IMR-90 (cell line): ENCODE data around the gene ZDHHC14. TPM values are rescaled to one million over a fixed set of nuclear protein-coding genes. Genes with fewer than 3 reads are reported as not detected.

Experiments used
- ATAC-seq: fragments of 200-7000 bp; cut with Tn5 transposase; 2 replicates; pipeline ENCODE4 v1.9.1; 2020; ENCODE audit warnings: low read depth, mild to moderate bottlenecking, moderate library complexity
- BruUV-seq: library from RNA; stranded (reverse); fragments of 400-500 nt; replicated peaks from 2 replicates; lab custom pipeline; 2021; lab: Mats Ljungman, UMichigan
- CTCF ChIA-PET: fragments of 300-600 bp; formaldehyde crosslinking; extraction: SDS; loops from one replicate; lab custom pipeline; 2021; ENCODE audit warnings: antibody characterized with exemption; lab: Yijun Ruan, JAX
- POLR2A ChIA-PET: fragments of 300-600 bp; sonication (Branson Sonifier 250); formaldehyde crosslinking; loops from one replicate; lab custom pipeline; 2022; ENCODE audit warnings: antibody characterized with exemption; ENCODE audit not compliant: unreplicated experiment; lab: Charles Lee
- DNase-seq: peaks from one replicate; pipeline ENCODE4 v3.0.0; 2013
- H2AFZ ChIP-seq: replicated peaks from 2 replicates; pipeline ENCODE3; 2013; ENCODE audit warnings: low read length, mild to moderate bottlenecking; ENCODE audit not compliant: poor library complexity
- H2AK5ac ChIP-seq: 2 replicates; pipeline ENCODE4 v1.6.1; 2013; ENCODE audit warnings: low read depth, low read length, inconsistent platforms
- H2AK9ac ChIP-seq: replicated peaks from 2 replicates; pipeline ENCODE3; 2013; ENCODE audit warnings: mild to moderate bottlenecking, low read depth, low read length, moderate library complexity; ENCODE audit not compliant: poor library complexity
- H2BK120ac ChIP-seq: 2 replicates; pipeline ENCODE4 v1.6.1; 2013; ENCODE audit warnings: low read depth, low read length, inconsistent platforms
- H2BK15ac ChIP-seq: 3 replicates; pipeline ENCODE4 v1.6.1; 2013; ENCODE audit warnings: low read depth, low read length, inconsistent platforms
- H2BK20ac ChIP-seq: 2 replicates; pipeline ENCODE4 v1.6.1; 2013; ENCODE audit warnings: low read depth, mild to moderate bottlenecking, inconsistent platforms, low read length, moderate library complexity
- H2BK5ac ChIP-seq: 2 replicates; pipeline ENCODE4 v1.6.1; 2013; ENCODE audit warnings: mild to moderate bottlenecking, low read depth, low read length, inconsistent platforms; ENCODE audit not compliant: poor library complexity, severe bottlenecking
- H3K14ac ChIP-seq: replicated peaks from 2 replicates; pipeline ENCODE4 v1.6.1; 2013; ENCODE audit warnings: low read depth, low read length, inconsistent platforms
- H3K18ac ChIP-seq: 2 replicates; pipeline ENCODE4 v1.6.1; 2013; ENCODE audit warnings: low read depth, low read length, control low read depth
- H3K23ac ChIP-seq: 2 replicates; pipeline ENCODE4 v1.6.1; 2013; ENCODE audit warnings: low read depth, low read length, inconsistent platforms
- H3K27ac ChIP-seq: 2 replicates; pipeline ENCODE4 v1.5.1; 2013; ENCODE audit warnings: mild to moderate bottlenecking, control low read depth, low read length; ENCODE audit not compliant: insufficient read depth
- H3K27me3 ChIP-seq: 2 replicates; pipeline ENCODE4 v1.6.1; 2013; ENCODE audit warnings: low read length; ENCODE audit not compliant: control insufficient read depth, insufficient read depth
- H3K36me3 ChIP-seq: 2 replicates; pipeline ENCODE4 v1.6.1; 2013; ENCODE audit warnings: low read length, mixed read lengths; ENCODE audit not compliant: control insufficient read depth, insufficient read depth
- H3K4ac ChIP-seq: 2 replicates; pipeline ENCODE4 v1.6.1; 2013; ENCODE audit warnings: low read depth, low read length, inconsistent platforms
- H3K4me1 ChIP-seq: 2 replicates; pipeline ENCODE4 v1.6.1; 2013; ENCODE audit warnings: low read length, mixed read lengths; ENCODE audit not compliant: control insufficient read depth, insufficient read depth
- H3K4me2 ChIP-seq: 2 replicates; pipeline ENCODE4 v1.6.1; 2013; ENCODE audit warnings: low read depth, mild to moderate bottlenecking, control low read depth, low read length, moderate library complexity
- H3K4me3 ChIP-seq: 2 replicates; pipeline ENCODE4 v1.5.1; 2013; ENCODE audit warnings: low read depth, mild to moderate bottlenecking, control low read depth, low read length, moderate library complexity; ENCODE audit not compliant: insufficient read depth
- H3K56ac ChIP-seq: 2 replicates; pipeline ENCODE4 v1.6.1; 2013; ENCODE audit warnings: low read length, inconsistent platforms; ENCODE audit not compliant: insufficient read depth; ENCODE audit errors: extremely low read depth
- H3K79me1 ChIP-seq, 2 experiments: 2 replicates each; pipeline ENCODE4 v1.6.1; 2013; ENCODE audit warnings: low read length in 2 of 2, inconsistent platforms in 1 of 2, low read depth in 1 of 2
- H3K9ac ChIP-seq: 2 replicates; pipeline ENCODE4 v1.6.1; 2013; ENCODE audit warnings: low read depth, low read length, control low read depth
- H3K9me1 ChIP-seq: 2 replicates; pipeline ENCODE4 v1.6.1; 2013; ENCODE audit warnings: low read length, inconsistent platforms; ENCODE audit not compliant: insufficient read depth
- H3K9me3 ChIP-seq: 2 replicates; pipeline ENCODE4 v1.6.1; 2013; ENCODE audit warnings: low read length; ENCODE audit not compliant: control insufficient read depth, insufficient read depth
- H4K20me1 ChIP-seq: 2 replicates; pipeline ENCODE4 v1.6.1; 2013; ENCODE audit warnings: low read length, inconsistent platforms; ENCODE audit not compliant: insufficient read depth
- H4K5ac ChIP-seq: 2 replicates; pipeline ENCODE4 v1.6.1; 2013; ENCODE audit warnings: mild to moderate bottlenecking, low read depth, low read length, control low read depth
- H4K8ac ChIP-seq, 2 experiments: 2 replicates each; pipeline ENCODE4 v1.6.1; 2013; ENCODE audit warnings: low read depth in 2 of 2, low read length in 2 of 2, control low read depth in 1 of 2, inconsistent platforms in 1 of 2
- H4K91ac ChIP-seq: 2 replicates; pipeline ENCODE4 v1.6.1; 2013; ENCODE audit warnings: low read depth, low read length, inconsistent platforms; ENCODE audit not compliant: insufficient read depth
- BHLHE40 ChIP-seq: fragments of 150-350 bp; IDR thresholded peaks from 2 replicates; pipeline ENCODE4 v1.6.1; 2016; ENCODE audit warnings: mild to moderate bottlenecking, low read depth, low read length
- CTCF ChIP-seq: conservative IDR thresholded peaks from 2 replicates; pipeline ENCODE4 v1.5.1; 2012; ENCODE audit warnings: mild to moderate bottlenecking, low read depth, low read length, improper control_type of control experiment
- ELK1 ChIP-seq: fragments of 150-350 bp; IDR thresholded peaks from 2 replicates; pipeline ENCODE4 v1.6.1; 2016; ENCODE audit warnings: low read depth, mild to moderate bottlenecking, low read length, moderate library complexity, borderline replicate concordance
- MAFK ChIP-seq: IDR thresholded peaks from 2 replicates; pipeline ENCODE4 v1.6.1; 2012; ENCODE audit warnings: low read depth, low read length, improper control_type of control experiment
- MXI1 ChIP-seq: IDR thresholded peaks from 2 replicates; pipeline ENCODE4 v1.6.1; 2012; ENCODE audit warnings: low read depth, mild to moderate bottlenecking, low read length, moderate library complexity, borderline replicate concordance
- NFE2L2 ChIP-seq: fragments of 150-350 bp; IDR thresholded peaks from 2 replicates; pipeline ENCODE4 v1.6.1; 2016; ENCODE audit warnings: low read depth, mild to moderate bottlenecking, low read length
- WGBS, 2 experiments: methylation state at CpG; one replicate each; pipeline versions ENCODE4 v1.1.5 to v1.1.7; 2013; ENCODE audit warnings: missing lambda C conversion rate in 2 of 2; ENCODE audit not compliant: insufficient read length in 1 of 2; ENCODE audit errors: extremely low coverage in 2 of 2; 5-methylcytosine and 5-hydroxymethylcytosine counted together
- dilution Hi-C: fragments of 300-500 bp; cut with HindIII; formaldehyde crosslinking; loops from one replicate; pipeline ENCODE4 v1.14.3; 2018; ENCODE audit warnings: low sequenced_read_pairs; ENCODE audit not compliant: unreplicated experiment
- in situ Hi-C: fragments of 300-500 bp; cut with MboI; formaldehyde crosslinking; loops from 3 replicates; pipeline ENCODE4 v1.14.3; 2019; ENCODE audit warnings: low sequenced_read_pairs, inconsistent platforms, mixed read lengths
- intact Hi-C: fragments of 100-400 bp; cut with micrococcal nuclease; formaldehyde crosslinking; loops from 2 replicates; pipeline ENCODE4 v1.10.0; 2022
- polyA plus RNA-seq, 3 experiments: library from polyadenylated mRNA; depleted of rRNA; stranded (reverse); fragments of >200 nt; gene quantifications; 2 replicates each; pipeline ENCODE4 v1.2.3, GENCODE V29; 2012; ENCODE audit warnings: low replicate concordance in 1 of 3
- total RNA-seq: library from RNA; depleted of rRNA; stranded (reverse); fragments of >200 nt; gene quantifications from 2 replicates; pipeline ENCODE4 v1.2.3, GENCODE V29; 2012

The ZDHHC14 gene
- total and polyA plus RNA-seq, 2 of the 4 experiments (the other 2 are of a cell fraction): 0.90 to 2.0 TPM

GRCh38 chr6:157596886-157597285, 215.9 kb downstream of the ZDHHC14 start:
- H3K18ac ChIP-seq: peak overlapping the region; percentile 22; the same call in 1 of the 2 replicates
- in situ Hi-C loops (no loop called here), intact Hi-C loops (loop anchor here (1.0 to 5.0 kb wide), 4 partner anchors 85 to 283 kb away; partner anchors contain the start of gene TMEM242), dilution Hi-C loops (no loop called here)
- H2BK5ac ChIP-seq: no peak overlapping the region
- no peaks in the 10 kb centered on the region for H3K9me3 ChIP-seq
- H2BK20ac ChIP-seq: peak overlapping the region; percentile 72; the same call in 1 of the 2 replicates
- peaks cover 12% of the 10 kb centered on the region for H3K4me1 ChIP-seq
- no TSS peak for BruUV-seq
- no peaks in the 10 kb centered on the region for H3K36me3 ChIP-seq
- H3K14ac ChIP-seq: 0 out of 2 replicates have a peak overlapping the region, but pooled peaks have one; percentile 23
- H2AK5ac ChIP-seq: peak overlapping the region; percentile 39; the same call in 1 of the 2 replicates
- no peak overlapping the region for H3K56ac ChIP-seq
- H2BK15ac ChIP-seq: peak overlapping the region; percentile 51; the same call in 1 of the 3 replicates
- ATAC-seq (peak; percentile 80), DNase-seq (peak; percentile 79)
- H4K91ac ChIP-seq: no peak overlapping the region
- H3K23ac ChIP-seq: peak overlapping the region; percentile 46; the same call in 1 of the 2 replicates
- H2BK120ac ChIP-seq: peak overlapping the region; percentile 54
- H4K20me1 ChIP-seq: no peaks in the 10 kb centered on the region
- H3K4ac ChIP-seq: peak overlapping the region; percentile 24; the same call in 1 of the 2 replicates
- H4K8ac ChIP-seq: peak overlapping the region in 1 of 2 experiments; percentile 32; a peak in 1 of 4 replicates
- no peak overlapping the region for H4K5ac ChIP-seq
- peak overlapping the region; percentile 81; the same call in 1 of the 2 replicates for H3K27ac ChIP-seq
- H3K9ac ChIP-seq: peak overlapping the region; percentile 14; the same call in 1 of the 2 replicates
- H2AFZ ChIP-seq: peak overlapping the region; percentile 45
- POLR2A ChIA-PET: no interaction called here
- H3K79me1 ChIP-seq: no peaks in the 10 kb centered on the region
- H3K9me1 ChIP-seq: no peaks in the 10 kb centered on the region
- H3K4me2 ChIP-seq: peak overlapping the region; percentile 71
- H3K27me3 ChIP-seq: no peaks in the 10 kb centered on the region
- peak; percentile 39; the same call in 1 of the 2 replicates for TF ChIP-seq BHLHE40
- no peak for TF ChIP-seq MAFK
- no peak for TF ChIP-seq CTCF
- TF ChIP-seq MXI1: peak; percentile 56; the same call in 1 of the 2 replicates
- TF ChIP-seq NFE2L2: no peak
- no peak for TF ChIP-seq ELK1
- CTCF ChIA-PET: interaction anchor here (0.9 to 1.3 kb wide), 5 partner anchors 10 to 273 kb away, joined by 3 to 6 read pairs (median 4); partner anchors contain the start of gene TMEM242
- no peak overlapping the region for H2AK9ac ChIP-seq
- 51% methylated on average over 4 of the region's 15 CpGs; no CpG with 5 or more reads in 1 of the 2 experiments for WGBS, 2 experiments
- H3K4me3 ChIP-seq: no peak overlapping the region
